Calu3 (cell line): Measurements from ENCODE around the gene ZNF594. TPM values are rescaled to one million over a fixed set of nuclear protein-coding genes. Genes with fewer than 3 reads are reported as not detected.
"Not testable (repeated sequence)": the region's sequence is repeated elsewhere in the genome, so short reads cannot be mapped to it uniquely, and the experiment has no call there.

Source experiments
- BruUV-seq: library from RNA; stranded (reverse); fragments of 400-500 nt; replicated peaks from 2 replicates; lab custom pipeline; 2021; lab: Mats Ljungman, UMichigan
- CTCF ChIA-PET: fragments of 300-600 bp; sonication (Branson Sonifier 250); formaldehyde crosslinking; loops from one replicate; lab custom pipeline; 2022; ENCODE audit warnings: antibody characterized with exemption; lab: Charles Lee
- DNase-seq: peaks from one replicate; pipeline ENCODE4 v3.0.0; 2022
- H3K27ac Mint-ChIP-seq: one replicate; pipeline ENCODE4 v1.8.0; 2022; ENCODE audit warnings: mixed read lengths; ENCODE audit not compliant: unreplicated experiment
- H3K27me3 Mint-ChIP-seq: one replicate; pipeline ENCODE4 v1.8.0; 2022; ENCODE audit warnings: mixed read lengths; ENCODE audit not compliant: unreplicated experiment
- H3K36me3 Mint-ChIP-seq: one replicate; pipeline ENCODE4 v1.8.0; 2022; ENCODE audit warnings: mild to moderate bottlenecking, moderate library complexity, mixed read lengths; ENCODE audit not compliant: insufficient read depth, unreplicated experiment
- H3K4me1 Mint-ChIP-seq: one replicate; pipeline ENCODE4 v1.8.0; 2022; ENCODE audit warnings: mild to moderate bottlenecking, low read depth, mixed read lengths; ENCODE audit not compliant: unreplicated experiment
- H3K4me3 Mint-ChIP-seq: one replicate; pipeline ENCODE4 v1.8.0; 2022; ENCODE audit warnings: mild to moderate bottlenecking, low read depth, moderate library complexity, mixed read lengths; ENCODE audit not compliant: unreplicated experiment
- H3K9me3 Mint-ChIP-seq: one replicate; pipeline ENCODE4 v1.8.0; 2022; ENCODE audit warnings: low read depth, mixed read lengths; ENCODE audit not compliant: unreplicated experiment
- CTCF ChIP-seq: fragments of 200-600 bp; IDR thresholded peaks from one replicate; pipeline ENCODE4 v1.8.0; 2022; ENCODE audit warnings: antibody characterized with exemption; ENCODE audit not compliant: unreplicated experiment
- intact Hi-C: fragments of 100-400 bp; cut with micrococcal nuclease; formaldehyde crosslinking; loops from one replicate; pipeline ENCODE4 v1.10.0; 2022; ENCODE audit not compliant: unreplicated experiment
- total RNA-seq: library from RNA; stranded (reverse); gene quantifications from 2 replicates; pipeline ENCODE4 v1.2.3, GENCODE V29; 2022

The ZNF594 gene
- total RNA-seq, 1 experiment from 2014 or later = 12.9 TPM

GRCh38 chr17:5225668-5226457 is 34.2 kb upstream of the ZNF594 start:
- H3K4me3 Mint-ChIP-seq = no peak overlapping the region
- intact Hi-C loops = no loop called here
- H3K27ac Mint-ChIP-seq = no peak overlapping the region
- DNase-seq = no peak
- no peak for TF ChIP-seq CTCF
- no peaks in the 10 kb centered on the region for H3K27me3 Mint-ChIP-seq
- BruUV-seq = no TSS peak
- no peaks in the 10 kb centered on the region for H3K4me1 Mint-ChIP-seq
- H3K36me3 Mint-ChIP-seq = no peaks in the 10 kb centered on the region
- H3K9me3 Mint-ChIP-seq = no peaks in the 10 kb centered on the region
- CTCF ChIA-PET = interaction anchor here (0.6 to 0.7 kb wide), 2 partner anchors 19 to 261 kb away, joined by 3 to 5 read pairs; partner anchors contain the start of gene MIS12

GRCh38 chr17:5221912-5222311 is 30.2 kb upstream of the ZNF594 start:
- DNase-seq, CTCF ChIA-PET, H3K4me3 Mint-ChIP-seq, intact Hi-C loops, H3K27me3 Mint-ChIP-seq, H3K27ac Mint-ChIP-seq, H3K36me3 Mint-ChIP-seq, BruUV-seq, H3K9me3 Mint-ChIP-seq, H3K4me1 Mint-ChIP-seq: not testable (repeated sequence)

GRCh38 chr17:5220074-5220473 is 28.4 kb upstream of the ZNF594 start:
- Mint-ChIP-seq H3K4me3 (no peak overlapping the region), H3K27me3 (no peaks in the 10 kb centered on the region), H3K9me3 (no peaks in the 10 kb centered on the region), H3K27ac (no peak overlapping the region), H3K36me3 (no peaks in the 10 kb centered on the region), H3K4me1 (no peaks in the 10 kb centered on the region)
- intact Hi-C loops = no loop called here
- BruUV-seq = no TSS peak
- CTCF ChIA-PET = no interaction called here
- no peak for DNase-seq
- TF ChIP-seq CTCF = no peak

GRCh38 chr17:5219536-5219935 is 27.9 kb upstream of the ZNF594 start:
- TF ChIP-seq CTCF = no peak
- intact Hi-C loops = no loop called here
- BruUV-seq = no TSS peak
- Mint-ChIP-seq H3K27me3 (no peaks in the 10 kb centered on the region), H3K27ac (no peak overlapping the region), H3K9me3 (no peaks in the 10 kb centered on the region), H3K4me3 (no peak overlapping the region), H3K36me3 (no peaks in the 10 kb centered on the region), H3K4me1 (no peaks in the 10 kb centered on the region)
- DNase-seq = no peak
- CTCF ChIA-PET = no interaction called here

GRCh38 chr17:5217562-5217961 is 25.9 kb upstream of the ZNF594 start:
- H3K4me3 Mint-ChIP-seq, BruUV-seq, DNase-seq, CTCF ChIA-PET, H3K27ac Mint-ChIP-seq, H3K4me1 Mint-ChIP-seq, H3K9me3 Mint-ChIP-seq, H3K27me3 Mint-ChIP-seq, H3K36me3 Mint-ChIP-seq, intact Hi-C loops: not testable (repeated sequence)
